ENCODE results near the gene OR9K2.
A peak's percentile ranks its signal among the peaks of the same experiment; 100 is the strongest.
"Not testable (repeated sequence)": the region's sequence is repeated elsewhere in the genome, so short reads cannot be mapped to it uniquely, and the experiment has no call there.

Gene OR9K2, protein sequence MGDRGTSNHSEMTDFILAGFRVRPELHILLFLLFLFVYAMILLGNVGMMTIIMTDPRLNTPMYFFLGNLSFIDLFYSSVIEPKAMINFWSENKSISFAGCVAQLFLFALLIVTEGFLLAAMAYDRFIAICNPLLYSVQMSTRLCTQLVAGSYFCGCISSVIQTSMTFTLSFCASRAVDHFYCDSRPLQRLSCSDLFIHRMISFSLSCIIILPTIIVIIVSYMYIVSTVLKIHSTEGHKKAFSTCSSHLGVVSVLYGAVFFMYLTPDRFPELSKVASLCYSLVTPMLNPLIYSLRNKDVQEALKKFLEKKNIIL

GRCh38 chr12:55126106-55126505 lies at the start of gene OR9K2:
TSS of gene OR9K2 (plus strand) at chr12:55126406. CDS start at chr12:55129835, 3,429 bp downstream.
- no peak for DNase-seq (ENCODE audit: low spot score)

DNA sequence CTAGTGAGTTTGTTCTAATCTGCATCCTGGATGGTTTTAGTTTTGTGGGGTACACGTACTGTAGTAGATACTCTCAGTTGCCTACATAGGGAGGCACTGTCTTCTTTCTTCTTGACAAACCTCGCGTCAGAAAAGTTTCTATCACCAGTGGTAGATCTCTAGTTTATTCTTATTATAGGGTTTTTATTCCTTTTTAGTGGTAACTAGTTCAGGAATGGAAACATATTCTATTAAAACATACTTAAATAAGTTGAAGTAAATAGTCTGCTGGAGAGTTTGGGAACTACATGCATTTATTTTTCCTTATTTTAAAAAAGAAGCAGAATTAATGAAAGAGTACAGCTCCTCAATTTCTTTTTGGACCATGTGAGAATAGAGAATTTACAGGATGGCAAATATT lies 33.6 kb upstream of the OR9K2 start:
- DNase-seq (ENCODE audit: low spot score) = no peak

DNA sequence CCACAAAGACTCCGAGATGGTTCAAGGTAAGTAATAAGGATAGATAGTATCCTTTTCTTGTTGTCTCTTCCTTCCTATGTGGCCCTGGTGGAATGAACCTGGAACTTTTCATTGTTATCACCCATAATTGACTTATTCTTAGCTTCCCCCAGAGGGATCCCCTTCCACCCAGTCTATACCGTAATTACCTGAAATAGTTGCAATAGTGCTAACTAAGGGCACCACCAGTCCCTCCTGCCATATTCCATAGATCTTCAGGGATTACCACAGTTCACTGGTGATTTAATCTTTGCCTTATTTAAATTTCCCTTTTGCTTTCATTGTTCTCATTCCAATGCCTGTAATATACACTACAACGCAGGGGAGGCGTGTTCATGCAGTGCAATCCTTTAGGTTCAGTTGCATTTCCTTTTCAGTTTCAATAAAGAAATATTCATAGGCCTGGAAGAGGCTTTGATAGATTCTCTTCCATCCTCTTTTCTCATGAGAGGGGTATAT lies 13.8 kb upstream of the OR9K2 start:
- no peak for DNase-seq (ENCODE audit: low spot score)

- DNase-seq (ENCODE audit: low spot score) = no peak
Observed at GRCh38 chr12:55116152-55116551, 10.1 kb upstream of the OR9K2 start.

DNA sequence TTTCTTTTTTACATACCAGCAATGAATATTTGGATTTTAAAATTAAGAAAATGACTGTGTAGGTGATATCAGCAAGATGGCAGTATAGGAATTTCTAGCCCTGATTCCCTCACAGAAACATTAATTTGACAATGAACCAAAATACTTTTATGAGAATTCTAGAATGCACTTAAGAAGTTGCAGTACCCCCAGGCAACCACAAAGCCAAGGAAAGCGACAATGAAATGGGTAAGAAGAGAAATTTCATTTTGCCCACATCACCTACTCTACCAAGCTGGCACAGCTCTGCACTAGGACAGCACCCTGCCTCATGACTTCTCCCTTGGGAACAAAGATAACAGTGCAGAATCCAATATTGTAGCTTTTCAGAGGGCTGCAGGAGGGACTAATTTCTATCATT lies 6.6 kb downstream of the OR9K2 start:
- no peak for DNase-seq (ENCODE audit: low spot score)

- DNase-seq (ENCODE audit: low spot score) = peak; percentile 58
Observed at GRCh38 chr12:55142669-55143565, 16.7 kb downstream of the OR9K2 start.

- no peak for DNase-seq (ENCODE audit: low spot score)
Observed at GRCh38 chr12:55143566-55143870, 17.3 kb downstream of the OR9K2 start.

GRCh38 chr12:55167010-55167640 lies 40.9 kb downstream of the OR9K2 start:
- DNase-seq (ENCODE audit: low spot score) = not testable (repeated sequence)

DNA sequence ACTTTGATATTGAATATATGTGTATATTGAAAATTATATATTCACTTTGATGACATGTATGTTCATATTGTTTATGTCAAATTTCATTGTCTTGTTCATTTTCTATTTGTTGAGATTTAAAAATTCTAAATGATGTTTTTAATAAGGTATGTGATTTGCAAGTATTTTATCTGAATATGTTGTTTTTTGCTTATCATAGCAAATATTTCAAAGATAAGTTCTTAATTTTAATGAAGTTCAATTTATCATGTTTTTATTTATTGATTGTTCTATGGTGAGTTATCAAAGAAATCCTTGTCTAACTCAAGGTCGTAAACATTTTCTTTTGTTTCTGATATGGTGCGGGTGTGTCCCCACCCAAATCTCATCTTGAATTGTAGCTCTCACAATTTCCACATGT lies 45.2 kb downstream of the OR9K2 start:
- DNase-seq (ENCODE audit: low spot score) = no peak

DNA sequence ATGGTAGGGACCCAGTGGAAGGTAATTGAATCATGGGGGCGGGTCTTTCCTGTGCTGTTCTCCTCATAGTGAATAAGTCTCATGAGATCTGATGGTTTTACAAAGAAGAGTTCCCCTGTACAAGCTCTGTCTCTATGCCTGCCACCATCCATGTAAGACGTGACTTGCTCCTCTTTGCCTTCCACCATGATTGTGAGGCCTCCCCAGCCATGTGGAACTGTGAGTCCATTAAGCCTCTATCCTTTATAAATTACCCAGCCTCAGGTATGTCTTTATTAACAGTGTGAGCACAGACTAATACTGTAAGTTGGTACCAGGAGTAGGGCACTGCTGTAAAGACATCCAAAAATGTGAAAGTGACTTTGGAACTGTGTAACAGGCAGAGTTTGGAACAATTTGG lies 45.6 kb downstream of the OR9K2 start:
- not testable (repeated sequence) for DNase-seq (ENCODE audit: low spot score)

- no peak for DNase-seq (ENCODE audit: low spot score)
Observed at GRCh38 chr12:55172686-55173085, 46.5 kb downstream of the OR9K2 start.

DNA sequence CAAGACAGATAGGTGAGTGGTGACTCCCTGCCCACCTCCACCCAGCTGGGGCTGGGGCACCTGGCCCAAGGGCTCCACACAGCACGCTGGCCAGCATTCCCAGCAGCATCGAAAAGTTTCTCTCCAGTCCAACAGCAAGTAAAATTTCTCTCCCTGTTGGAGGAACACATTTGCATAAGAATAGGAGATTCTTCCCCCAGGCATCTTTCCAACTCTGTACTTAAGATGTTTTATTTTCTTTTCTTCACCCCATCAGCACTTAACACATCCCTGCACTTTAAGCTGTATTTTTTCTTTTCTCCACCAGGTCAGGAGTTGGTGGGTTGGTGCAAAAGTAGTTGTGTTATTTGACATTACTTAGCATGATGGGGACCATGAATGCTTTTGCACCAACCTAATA lies 47.2 kb downstream of the OR9K2 start:
- DNase-seq (ENCODE audit: low spot score) = no peak
